Uterus (tissue), 2 donors: ENCODE data around the gene ZNF813.

Experiments
- POLR2A ChIP-seq, 2 donors: fragments of 450-650 bp; IDR thresholded peaks; one replicate each; pipeline ENCODE4 v1.6.1; 2016; ENCODE audit warnings: antibody characterized with exemption in 2 of 2, mild to moderate bottlenecking in 1 of 2, moderate library complexity in 1 of 2
- TF ChIP-seq, protein P1 (sequence below), 4 experiments: fragments of 200-600 bp in 2 of 4; fragments of 450-650 bp in 2 of 4; sonication (generic) in 2 of 4; IDR thresholded peaks; one replicate each; pipeline ENCODE4 v1.5.1; 2016 to 2019; ENCODE audit warnings: antibody characterized with exemption in 4 of 4, mild to moderate bottlenecking in 2 of 4, moderate library complexity in 1 of 4

- TF ChIP-seq, protein P1, sequence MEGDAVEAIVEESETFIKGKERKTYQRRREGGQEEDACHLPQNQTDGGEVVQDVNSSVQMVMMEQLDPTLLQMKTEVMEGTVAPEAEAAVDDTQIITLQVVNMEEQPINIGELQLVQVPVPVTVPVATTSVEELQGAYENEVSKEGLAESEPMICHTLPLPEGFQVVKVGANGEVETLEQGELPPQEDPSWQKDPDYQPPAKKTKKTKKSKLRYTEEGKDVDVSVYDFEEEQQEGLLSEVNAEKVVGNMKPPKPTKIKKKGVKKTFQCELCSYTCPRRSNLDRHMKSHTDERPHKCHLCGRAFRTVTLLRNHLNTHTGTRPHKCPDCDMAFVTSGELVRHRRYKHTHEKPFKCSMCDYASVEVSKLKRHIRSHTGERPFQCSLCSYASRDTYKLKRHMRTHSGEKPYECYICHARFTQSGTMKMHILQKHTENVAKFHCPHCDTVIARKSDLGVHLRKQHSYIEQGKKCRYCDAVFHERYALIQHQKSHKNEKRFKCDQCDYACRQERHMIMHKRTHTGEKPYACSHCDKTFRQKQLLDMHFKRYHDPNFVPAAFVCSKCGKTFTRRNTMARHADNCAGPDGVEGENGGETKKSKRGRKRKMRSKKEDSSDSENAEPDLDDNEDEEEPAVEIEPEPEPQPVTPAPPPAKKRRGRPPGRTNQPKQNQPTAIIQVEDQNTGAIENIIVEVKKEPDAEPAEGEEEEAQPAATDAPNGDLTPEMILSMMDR (IDR thresholded peaks at IDR 0.05): no peak
- peak in 1 of 2 donors; percentile 44 for TF ChIP-seq POLR2A (IDR thresholded peaks at IDR 0.05)
These were observed at the start of gene ZNF813 for GRCh38 chr19:53467485-53468262.
